ENCODE data around the gene TGFBR2. TPM values are rescaled to one million over a fixed set of nuclear protein-coding genes. Genes with fewer than 3 reads are reported as not detected.
"Not testable (repeated sequence)": the region's sequence is repeated elsewhere in the genome, so short reads cannot be mapped to it uniquely, and the experiment has no call there.

Gene TGFBR2
- total and polyA plus RNA-seq, 10 of the 15 experiments (the other 5 are each of a cell fraction or from before 2014, with no cell fraction given) = 0.02 to 0.98 (median 0.18) TPM; not detected in 1

GRCh38 chr3:30669360-30669934 is 63.0 kb downstream of the TGFBR2 start:
- intact Hi-C loops (cut with micrococcal nuclease; ENCODE audit: unreplicated experiment); DNase-seq (ENCODE audit: low read depth, low spot score): not testable (repeated sequence)

DNA sequence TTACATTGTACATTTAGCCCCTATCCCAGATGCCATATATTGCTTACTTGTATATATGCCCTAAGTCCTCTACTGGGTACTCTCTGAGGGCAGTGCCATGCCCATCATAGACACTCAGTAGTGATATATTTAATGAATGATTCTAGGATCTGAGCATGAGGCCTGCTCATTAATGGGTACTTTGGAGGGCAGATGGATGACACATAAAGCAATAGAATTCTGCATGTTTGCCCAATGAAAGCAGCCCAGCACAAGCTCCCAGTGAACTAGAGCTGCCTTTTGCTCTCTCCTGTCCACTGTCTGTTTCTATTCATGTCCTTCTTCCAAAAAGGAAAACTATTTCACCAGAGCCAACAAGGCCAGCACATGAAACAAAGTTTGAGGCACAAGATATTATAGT is 63.9 kb downstream of the TGFBR2 start:
- ATAC-seq (no peak), FAIRE-seq (no peak), DNase-seq (ENCODE audit: low read depth, low spot score) (no peak)
- Histone ChIP-seq H3K27ac (ENCODE audit: control insufficient read depth, insufficient read depth) (no peak overlapping the region), H2AFZ (ENCODE audit: control insufficient read depth, low read depth, low read length) (no peak overlapping the region), H3K9me3 (replicated peaks; ENCODE audit: control insufficient read depth, insufficient read depth, low read length) (no peaks in the 10 kb centered on the region), H4K20me1 (ENCODE audit: control insufficient read depth, insufficient read depth) (no peaks in the 10 kb centered on the region), H3K4me2 (ENCODE audit: control insufficient read depth, insufficient read depth) (no peak overlapping the region), H3K4me3 (no peak overlapping the region), H3K9ac (ENCODE audit: control insufficient read depth, insufficient read depth, low read length) (no peak overlapping the region), H3K79me2 (ENCODE audit: control insufficient read depth, insufficient read depth, low read length) (no peaks in the 10 kb centered on the region), H3K4me1 (ENCODE audit: control insufficient read depth, insufficient read depth, low read length) (no peaks in the 10 kb centered on the region), H3K36me3 (ENCODE audit: control insufficient read depth in 2 of 2, insufficient read depth in 2 of 2, low read length in 1 of 2) (no peaks in the 10 kb centered on the region), H3K27me3 (replicated peaks in 1 of 2; ENCODE audit: control insufficient read depth in 2 of 2, insufficient read depth in 2 of 2, low read length in 1 of 2) (no peaks in the 10 kb centered on the region)
- ChIA-PET CTCF (no interaction called here), RAD21 (ENCODE audit: unreplicated experiment) (no interaction called here), SMC1A (ENCODE audit: uncharacterized antibody, unreplicated experiment) (no interaction called here), POLR2A (no interaction called here)
- intact Hi-C loops (cut with micrococcal nuclease; ENCODE audit: unreplicated experiment) = no loop called here
- no TSS peak for BruUV-seq (replicated peaks)
- in situ Hi-C loops (cut with MboI) = no loop called here
- no peak for TF ChIP-seq REST (IDR thresholded peaks at IDR 0.05; ENCODE audit: low read depth, low read length)
- TF ChIP-seq ZNF622 (IDR thresholded peaks at IDR 0.05) = no peak
- TF ChIP-seq, protein P1, sequence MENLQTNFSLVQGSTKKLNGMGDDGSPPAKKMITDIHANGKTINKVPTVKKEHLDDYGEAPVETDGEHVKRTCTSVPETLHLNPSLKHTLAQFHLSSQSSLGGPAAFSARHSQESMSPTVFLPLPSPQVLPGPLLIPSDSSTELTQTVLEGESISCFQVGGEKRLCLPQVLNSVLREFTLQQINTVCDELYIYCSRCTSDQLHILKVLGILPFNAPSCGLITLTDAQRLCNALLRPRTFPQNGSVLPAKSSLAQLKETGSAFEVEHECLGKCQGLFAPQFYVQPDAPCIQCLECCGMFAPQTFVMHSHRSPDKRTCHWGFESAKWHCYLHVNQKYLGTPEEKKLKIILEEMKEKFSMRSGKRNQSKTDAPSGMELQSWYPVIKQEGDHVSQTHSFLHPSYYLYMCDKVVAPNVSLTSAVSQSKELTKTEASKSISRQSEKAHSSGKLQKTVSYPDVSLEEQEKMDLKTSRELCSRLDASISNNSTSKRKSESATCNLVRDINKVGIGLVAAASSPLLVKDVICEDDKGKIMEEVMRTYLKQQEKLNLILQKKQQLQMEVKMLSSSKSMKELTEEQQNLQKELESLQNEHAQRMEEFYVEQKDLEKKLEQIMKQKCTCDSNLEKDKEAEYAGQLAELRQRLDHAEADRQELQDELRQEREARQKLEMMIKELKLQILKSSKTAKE (IDR thresholded peaks at IDR 0.05; ENCODE audit: low read depth, poor library complexity, severe bottlenecking) = no peak
- TF ChIP-seq BCL11A (IDR thresholded peaks at IDR 0.05; ENCODE audit: low read depth, low read length) = no peak
- TF ChIP-seq BACH1 (IDR thresholded peaks at IDR 0.05; ENCODE audit: borderline replicate concordance) = no peak
- TF ChIP-seq SMARCA5 (IDR thresholded peaks at IDR 0.05) = no peak
- TF ChIP-seq, protein P2, sequence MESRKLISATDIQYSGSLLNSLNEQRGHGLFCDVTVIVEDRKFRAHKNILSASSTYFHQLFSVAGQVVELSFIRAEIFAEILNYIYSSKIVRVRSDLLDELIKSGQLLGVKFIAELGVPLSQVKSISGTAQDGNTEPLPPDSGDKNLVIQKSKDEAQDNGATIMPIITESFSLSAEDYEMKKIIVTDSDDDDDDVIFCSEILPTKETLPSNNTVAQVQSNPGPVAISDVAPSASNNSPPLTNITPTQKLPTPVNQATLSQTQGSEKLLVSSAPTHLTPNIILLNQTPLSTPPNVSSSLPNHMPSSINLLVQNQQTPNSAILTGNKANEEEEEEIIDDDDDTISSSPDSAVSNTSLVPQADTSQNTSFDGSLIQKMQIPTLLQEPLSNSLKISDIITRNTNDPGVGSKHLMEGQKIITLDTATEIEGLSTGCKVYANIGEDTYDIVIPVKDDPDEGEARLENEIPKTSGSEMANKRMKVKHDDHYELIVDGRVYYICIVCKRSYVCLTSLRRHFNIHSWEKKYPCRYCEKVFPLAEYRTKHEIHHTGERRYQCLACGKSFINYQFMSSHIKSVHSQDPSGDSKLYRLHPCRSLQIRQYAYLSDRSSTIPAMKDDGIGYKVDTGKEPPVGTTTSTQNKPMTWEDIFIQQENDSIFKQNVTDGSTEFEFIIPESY (IDR thresholded peaks at IDR 0.05) = no peak
- no peak for TF ChIP-seq FOXK2 (IDR thresholded peaks at IDR 0.05)
- no peak for TF ChIP-seq SMAD1 (IDR thresholded peaks at IDR 0.05; ENCODE audit: low read depth, partially characterized antibody)
- TF ChIP-seq HDAC6 (IDR thresholded peaks at IDR 0.05; ENCODE audit: unreplicated experiment) = no peak
- TF ChIP-seq KLF5 (IDR thresholded peaks at IDR 0.05; ENCODE audit: partially characterized antibody) = no peak

More at GRCh38 chr3:30669360-30669934, 63.0 kb downstream of the TGFBR2 start:
- FAIRE-seq; ATAC-seq; H2AFZ ChIP-seq (ENCODE audit: control insufficient read depth, low read depth, low read length); BruUV-seq (replicated peaks); H3K4me1 ChIP-seq (ENCODE audit: control insufficient read depth, insufficient read depth, low read length); in situ Hi-C loops (cut with MboI); CTCF ChIA-PET; H3K4me2 ChIP-seq (ENCODE audit: control insufficient read depth, insufficient read depth); POLR2A ChIA-PET; RAD21 ChIA-PET (ENCODE audit: unreplicated experiment); H3K27me3 ChIP-seq (replicated peaks in 1 of 2; ENCODE audit: control insufficient read depth in 2 of 2, insufficient read depth in 2 of 2, low read length in 1 of 2); H3K27ac ChIP-seq (ENCODE audit: control insufficient read depth, insufficient read depth); H3K36me3 ChIP-seq (ENCODE audit: control insufficient read depth in 2 of 2, insufficient read depth in 2 of 2, low read length in 1 of 2); H3K4me3 ChIP-seq; H3K79me2 ChIP-seq (ENCODE audit: control insufficient read depth, insufficient read depth, low read length); H4K20me1 ChIP-seq (ENCODE audit: control insufficient read depth, insufficient read depth); H3K9ac ChIP-seq (ENCODE audit: control insufficient read depth, insufficient read depth, low read length); H3K9me3 ChIP-seq (replicated peaks; ENCODE audit: control insufficient read depth, insufficient read depth, low read length): not testable (repeated sequence)
- SMC1A ChIA-PET (ENCODE audit: uncharacterized antibody, unreplicated experiment) = interaction anchor here (0.6 kb wide), 1 partner anchor 470 kb away, joined by 4 read pairs; no protein-coding TSS in a partner anchor
- WGBS (ENCODE audit: insufficient coverage, insufficient replicate concordance, low lambda C conversion rate, missing lambda C conversion rate) = 77% methylated on average over 7 of the region's 7 CpGs
